ENCODE results near the gene GRID2.
A peak's percentile ranks its signal among the peaks of the same experiment; 100 is the strongest.
"Not testable (repeated sequence)": the region's sequence is repeated elsewhere in the genome, so short reads cannot be mapped to it uniquely, and the experiment has no call there.

GRID2 gene

GRCh38 chr4:92305878-92306520 is 2.2 kb downstream of the GRID2 start:
- DNase-seq, result no peak

GRCh38 chr4:92307181-92307580 is 3.4 kb downstream of the GRID2 start:
- DNase-seq, result no peak

- no peak for DNase-seq
Observed at GRCh38 chr4:92307866-92308265, 4.1 kb downstream of the GRID2 start.

- no peak for DNase-seq
Observed at GRCh38 chr4:92317047-92317446, 13.3 kb downstream of the GRID2 start.

- DNase-seq, result no peak
Observed at GRCh38 chr4:92328095-92328494, 24.3 kb downstream of the GRID2 start.

GRCh38 chr4:92333016-92333415 is 29.2 kb downstream of the GRID2 start:
- DNase-seq, result no peak

GRCh38 chr4:92334716-92335350 is 31.1 kb downstream of the GRID2 start:
- no peak for DNase-seq

GRCh38 chr4:92339676-92340075 is 35.9 kb downstream of the GRID2 start:
- DNase-seq, result no peak

GRCh38 chr4:92344216-92344615 is 40.5 kb downstream of the GRID2 start:
- no peak for DNase-seq

- no peak for DNase-seq
Observed at GRCh38 chr4:92346289-92346688, 42.5 kb downstream of the GRID2 start.

- DNase-seq, result no peak
Observed at GRCh38 chr4:92357966-92358365, 54.2 kb downstream of the GRID2 start.

- no peak for DNase-seq
Observed at GRCh38 chr4:92359491-92359890, 55.7 kb downstream of the GRID2 start.

GRCh38 chr4:92362028-92362427 is 58.3 kb downstream of the GRID2 start:
- no peak for DNase-seq

GRCh38 chr4:92368653-92369052 is 64.9 kb downstream of the GRID2 start:
- DNase-seq, result no peak

GRCh38 chr4:92381616-92382015 is 77.8 kb downstream of the GRID2 start:
- DNase-seq, result no peak

GRCh38 chr4:92382128-92382527 is 78.4 kb downstream of the GRID2 start:
- DNase-seq, result no peak

GRCh38 chr4:92387459-92388069 is 83.8 kb downstream of the GRID2 start:
- DNase-seq, result peak; percentile 67

- DNase-seq, result no peak
Observed at GRCh38 chr4:92399032-92399431, 95.3 kb downstream of the GRID2 start.

GRCh38 chr4:92403525-92403924 is 99.8 kb downstream of the GRID2 start:
- not testable (repeated sequence) for DNase-seq

GRCh38 chr4:92406488-92406887 is 102.7 kb downstream of the GRID2 start:
- no peak for DNase-seq

- DNase-seq, result no peak
Observed at GRCh38 chr4:92421920-92422319, 118.2 kb downstream of the GRID2 start.

- DNase-seq, result no peak
Observed at GRCh38 chr4:92433272-92433758, 129.5 kb downstream of the GRID2 start.

- DNase-seq, result not testable (repeated sequence)
Observed at GRCh38 chr4:92438722-92439121, 135.0 kb downstream of the GRID2 start.

- not testable (repeated sequence) for DNase-seq
Observed at GRCh38 chr4:92442131-92442530, 138.4 kb downstream of the GRID2 start.
